Suprapubic skin (tissue), 4 donors: ENCODE measurements around the gene CASP5.

Experiments
- POLR2A ChIP-seq, 2 donors: fragments of 450-650 bp; IDR thresholded peaks; one replicate each; pipeline ENCODE4 v1.6.1; 2017; ENCODE audit warnings: antibody characterized with exemption in 2 of 2, mild to moderate bottlenecking in 2 of 2, moderate library complexity in 2 of 2
- POLR2AphosphoS5 ChIP-seq, 3 donors: sonication (generic); formaldehyde crosslinking; IDR thresholded peaks; one replicate each; pipeline ENCODE4 v1.6.1; 2017; ENCODE audit warnings: antibody characterized with exemption in 3 of 3
- TF ChIP-seq, protein P1 (sequence below), 2 donors: fragments of 200-600 bp in 1 of 2; fragments of 450-650 bp in 1 of 2; sonication (generic) in 1 of 2; IDR thresholded peaks; one replicate each; pipeline ENCODE4 v1.5.1; 2016 to 2019; ENCODE audit warnings: antibody characterized with exemption in 2 of 2, mild to moderate bottlenecking in 1 of 2, moderate library complexity in 1 of 2

DNA sequence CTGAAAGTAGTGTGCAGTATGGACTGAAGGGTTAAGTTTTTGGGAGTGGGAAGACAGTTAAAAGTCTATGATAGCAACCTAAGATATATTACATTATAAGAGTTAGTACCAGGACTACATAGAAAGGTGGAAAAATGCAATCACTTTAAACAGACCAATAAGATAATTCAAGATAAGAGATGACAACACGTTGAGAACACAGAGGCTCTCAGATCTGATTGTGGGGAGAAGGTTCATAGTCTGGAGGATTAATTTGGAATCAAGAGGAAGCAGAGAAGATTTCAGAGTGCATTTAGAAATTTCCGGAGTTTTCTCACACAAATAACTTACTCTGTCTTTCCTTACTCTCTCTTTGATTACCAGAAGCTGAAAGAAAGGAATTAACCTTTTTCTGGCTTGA lies 441 bp downstream of the CASP5 start:
- TF ChIP-seq POLR2A (IDR thresholded peaks at IDR 0.05) (no peak), POLR2AphosphoS5 (IDR thresholded peaks at IDR 0.05) (no peak)
- TF ChIP-seq, protein P1, sequence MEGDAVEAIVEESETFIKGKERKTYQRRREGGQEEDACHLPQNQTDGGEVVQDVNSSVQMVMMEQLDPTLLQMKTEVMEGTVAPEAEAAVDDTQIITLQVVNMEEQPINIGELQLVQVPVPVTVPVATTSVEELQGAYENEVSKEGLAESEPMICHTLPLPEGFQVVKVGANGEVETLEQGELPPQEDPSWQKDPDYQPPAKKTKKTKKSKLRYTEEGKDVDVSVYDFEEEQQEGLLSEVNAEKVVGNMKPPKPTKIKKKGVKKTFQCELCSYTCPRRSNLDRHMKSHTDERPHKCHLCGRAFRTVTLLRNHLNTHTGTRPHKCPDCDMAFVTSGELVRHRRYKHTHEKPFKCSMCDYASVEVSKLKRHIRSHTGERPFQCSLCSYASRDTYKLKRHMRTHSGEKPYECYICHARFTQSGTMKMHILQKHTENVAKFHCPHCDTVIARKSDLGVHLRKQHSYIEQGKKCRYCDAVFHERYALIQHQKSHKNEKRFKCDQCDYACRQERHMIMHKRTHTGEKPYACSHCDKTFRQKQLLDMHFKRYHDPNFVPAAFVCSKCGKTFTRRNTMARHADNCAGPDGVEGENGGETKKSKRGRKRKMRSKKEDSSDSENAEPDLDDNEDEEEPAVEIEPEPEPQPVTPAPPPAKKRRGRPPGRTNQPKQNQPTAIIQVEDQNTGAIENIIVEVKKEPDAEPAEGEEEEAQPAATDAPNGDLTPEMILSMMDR (IDR thresholded peaks at IDR 0.05), result no peak
